Stomach (tissue), 9 donors: Measurements from ENCODE around the gene KLHL17. TPM values are rescaled to one million over a fixed set of nuclear protein-coding genes. Genes with fewer than 3 reads are reported as not detected.

Source experiments
- DNase-seq, 2 donors: peaks; one replicate each; pipeline versions ENCODE4 v3.0.0 to v3.0.0-alpha.2; 2013 to 2019
- H3K27ac ChIP-seq, 5 donors: fragments of 200-600 bp in 4 of 5; sonication (generic) in 4 of 5; one replicate each; pipeline ENCODE4 v1.5.1; 2013 to 2019; ENCODE audit warnings: mild to moderate bottlenecking in 1 of 5, moderate library complexity in 1 of 5
- H3K27me3 ChIP-seq, 3 donors: fragments of 200-600 bp; sonication (generic); one replicate each; pipeline ENCODE4 v1.5.1; 2017 to 2019; ENCODE audit warnings: mixed run types in 1 of 3
- H3K36me3 ChIP-seq, 4 donors: fragments of 200-600 bp; sonication (generic); 1 replicate in 3 of 4; 2 replicates in 1 of 4; pipeline ENCODE4 v1.5.1; 2016 to 2019
- H3K4me1 ChIP-seq, 4 donors: fragments of 200-600 bp; sonication (generic); one replicate each; pipeline ENCODE4 v1.5.1; 2016 to 2019
- H3K4me3 ChIP-seq, 4 donors: fragments of 200-600 bp; sonication (generic) in 3 of 4; one replicate each; pipeline ENCODE4 v1.5.1; 2016 to 2019; ENCODE audit warnings: mild to moderate bottlenecking in 1 of 4
- H3K9me3 ChIP-seq, 4 donors: fragments of 200-600 bp; sonication (generic); one replicate each; pipeline ENCODE4 v1.5.1; 2016 to 2019
- EP300 ChIP-seq: sonication (generic); formaldehyde crosslinking; IDR thresholded peaks from one replicate; pipeline ENCODE4 v1.6.1; 2017; ENCODE audit warnings: antibody characterized with exemption
- POLR2A ChIP-seq, 4 donors: fragments of 450-650 bp; IDR thresholded peaks; one replicate each; pipeline ENCODE4 v1.6.1; 2016; ENCODE audit warnings: antibody characterized with exemption in 4 of 4, control low read depth in 2 of 4, mild to moderate bottlenecking in 1 of 4, moderate library complexity in 1 of 4
- POLR2AphosphoS5 ChIP-seq, 3 donors: sonication (generic); formaldehyde crosslinking; IDR thresholded peaks; one replicate each; pipeline ENCODE4 v1.6.1; 2016; ENCODE audit warnings: antibody characterized with exemption in 3 of 3
- WGBS, 5 donors: extraction: QIAGEN DNeasy Blood & Tissue Kit in 3 of 5; methylation state at CpG; one replicate each; pipeline versions ENCODE4 v1.1.5 to v1.1.7; 2013 to 2018; 5-methylcytosine and 5-hydroxymethylcytosine counted together
- intact Hi-C: fragments of 100-400 bp; cut with DNase I; formaldehyde crosslinking; loops from one replicate; pipeline ENCODE4 v1.15.1; 2023; ENCODE audit warnings: low total_unique reads
- polyA plus RNA-seq, 3 donors: library from polyadenylated mRNA; stranded (reverse); fragments of 200-250 nt; gene quantifications; one replicate each; pipeline ENCODE4 v1.2.3, GENCODE V29; 2013
- total RNA-seq, 5 donors: library from RNA; depleted of rRNA; stranded (reverse); fragments of >200 nt; gene quantifications; one replicate each; pipeline versions ENCODE4 v1.1.0 to v1.2.3, GENCODE V29; 2014 to 2016
- TF ChIP-seq, protein P1 (sequence below), 7 experiments: fragments of 450-650 bp in 4 of 7; fragments of 200-600 bp in 3 of 7; sonication (generic) in 3 of 7; IDR thresholded peaks; one replicate each; pipeline ENCODE4 v1.5.1; 2016 to 2019; ENCODE audit warnings: antibody characterized with exemption in 7 of 7, control low read depth in 2 of 7, mild to moderate bottlenecking in 1 of 7
- donor health status: healthy with polysubstance abuse.
- donor health status: Bipolar disorder and iron deficiency.
- donor health status: healthy.

KLHL17 gene
- total and polyA plus RNA-seq, 8 donors: 1.7 to 99.9 (median 7.6) TPM

DNA sequence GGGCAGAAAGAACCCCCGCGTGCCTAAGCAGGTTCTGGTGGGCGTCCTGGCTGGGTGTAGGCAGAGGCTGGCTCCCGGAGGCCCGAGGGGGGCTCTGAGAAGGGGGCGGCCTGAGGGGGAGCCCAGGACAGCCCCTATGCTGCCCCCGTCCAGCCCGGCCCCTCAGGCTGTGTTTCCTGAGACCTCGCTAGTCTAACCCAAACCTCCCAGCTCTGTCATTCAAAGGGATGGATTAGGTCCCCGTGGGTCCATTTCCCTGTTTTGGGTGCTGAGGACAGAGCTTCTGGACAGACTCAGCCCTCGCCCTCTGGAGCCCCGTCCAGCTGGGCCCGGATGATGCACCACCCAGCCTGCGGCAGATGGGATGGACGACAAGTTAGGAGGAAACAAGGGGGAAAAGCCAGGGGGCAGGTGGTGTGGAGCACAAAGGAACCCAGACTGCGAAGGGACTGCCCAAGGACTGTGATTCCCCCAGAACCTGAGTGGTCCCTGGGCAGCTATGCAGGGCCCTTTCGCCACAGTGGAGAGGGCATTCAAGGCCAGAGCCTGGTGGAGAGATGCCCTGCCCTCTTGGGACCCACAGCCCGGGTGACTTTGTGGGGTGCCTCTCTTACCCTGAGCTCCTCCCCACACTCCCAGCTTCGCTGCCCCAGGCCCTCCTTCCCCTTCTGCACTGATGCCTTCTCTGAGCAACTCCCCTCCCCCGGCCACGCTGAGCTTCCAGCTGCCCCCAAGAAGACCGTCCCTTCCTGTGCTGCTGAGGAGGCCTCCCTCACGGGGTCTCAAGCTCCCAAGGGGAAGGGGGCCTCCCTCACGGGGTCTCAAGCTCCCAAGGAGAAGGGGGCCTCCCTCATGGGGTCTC, 36.7 kb downstream of the KLHL17 start:
- peak in 1 of 2 donors; percentile 32 for DNase-seq
- no peaks in the 10 kb centered on the region for H3K36me3 ChIP-seq
- no peak overlapping the region for H3K27ac ChIP-seq
- peaks cover 0 to 8% (median 4%) of the 10 kb centered on the region in 4 donors for H3K9me3 ChIP-seq
- peaks cover 35 to 52% (median 47%) of the 10 kb centered on the region in 4 donors for H3K4me1 ChIP-seq
- no peak overlapping the region for H3K4me3 ChIP-seq
- peaks cover 0 to 78% (median 43%) of the 10 kb centered on the region in 3 donors for H3K27me3 ChIP-seq
- 55 to 74% (median 69%) methylated on average over 18 to 24 of the region's 24 CpGs for WGBS, 5 donors
- intact Hi-C loops: no loop called here
- no peak for TF ChIP-seq POLR2A (IDR thresholded peaks at IDR 0.05)

DNA sequence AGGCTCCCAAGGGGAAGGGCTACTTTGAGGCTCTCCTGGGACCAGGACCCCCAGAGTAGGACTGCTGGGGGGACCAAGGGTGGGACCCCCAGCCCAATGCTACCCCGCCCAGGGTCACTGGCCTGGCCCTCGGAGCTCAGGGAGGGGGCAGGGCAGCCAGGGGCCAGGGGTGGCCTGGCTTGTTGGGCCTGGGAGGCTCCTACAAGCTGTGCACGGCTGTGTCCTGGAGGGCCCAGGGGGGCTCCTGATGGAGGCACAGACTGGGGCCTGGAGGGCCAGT, 37.3 kb downstream of the KLHL17 start:
- 62 to 82% (median 80%) methylated on average over 2 to 3 of the region's 3 CpGs; no CpG with 5 or more reads in 1 of the 5 donors for WGBS, 5 donors
- peak overlapping the region in 3 of 4 donors; percentile 57 to 69 (median 60) for H3K4me3 ChIP-seq
- peaks cover 0 to 2% (median under 1%) of the 10 kb centered on the region in 4 donors for H3K9me3 ChIP-seq
- no peaks in the 10 kb centered on the region for H3K36me3 ChIP-seq
- peaks cover 35 to 53% (median 48%) of the 10 kb centered on the region in 4 donors for H3K4me1 ChIP-seq
- H3K27me3 ChIP-seq: peaks cover 0 to 81% (median 43%) of the 10 kb centered on the region in 3 donors
- H3K27ac ChIP-seq: no peak overlapping the region
- DNase-seq: peak in 1 of 2 donors; percentile 19
- intact Hi-C loops: no loop called here
- TF ChIP-seq, protein P1, sequence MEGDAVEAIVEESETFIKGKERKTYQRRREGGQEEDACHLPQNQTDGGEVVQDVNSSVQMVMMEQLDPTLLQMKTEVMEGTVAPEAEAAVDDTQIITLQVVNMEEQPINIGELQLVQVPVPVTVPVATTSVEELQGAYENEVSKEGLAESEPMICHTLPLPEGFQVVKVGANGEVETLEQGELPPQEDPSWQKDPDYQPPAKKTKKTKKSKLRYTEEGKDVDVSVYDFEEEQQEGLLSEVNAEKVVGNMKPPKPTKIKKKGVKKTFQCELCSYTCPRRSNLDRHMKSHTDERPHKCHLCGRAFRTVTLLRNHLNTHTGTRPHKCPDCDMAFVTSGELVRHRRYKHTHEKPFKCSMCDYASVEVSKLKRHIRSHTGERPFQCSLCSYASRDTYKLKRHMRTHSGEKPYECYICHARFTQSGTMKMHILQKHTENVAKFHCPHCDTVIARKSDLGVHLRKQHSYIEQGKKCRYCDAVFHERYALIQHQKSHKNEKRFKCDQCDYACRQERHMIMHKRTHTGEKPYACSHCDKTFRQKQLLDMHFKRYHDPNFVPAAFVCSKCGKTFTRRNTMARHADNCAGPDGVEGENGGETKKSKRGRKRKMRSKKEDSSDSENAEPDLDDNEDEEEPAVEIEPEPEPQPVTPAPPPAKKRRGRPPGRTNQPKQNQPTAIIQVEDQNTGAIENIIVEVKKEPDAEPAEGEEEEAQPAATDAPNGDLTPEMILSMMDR (IDR thresholded peaks at IDR 0.05): no peak
- no peak for TF ChIP-seq EP300

DNA sequence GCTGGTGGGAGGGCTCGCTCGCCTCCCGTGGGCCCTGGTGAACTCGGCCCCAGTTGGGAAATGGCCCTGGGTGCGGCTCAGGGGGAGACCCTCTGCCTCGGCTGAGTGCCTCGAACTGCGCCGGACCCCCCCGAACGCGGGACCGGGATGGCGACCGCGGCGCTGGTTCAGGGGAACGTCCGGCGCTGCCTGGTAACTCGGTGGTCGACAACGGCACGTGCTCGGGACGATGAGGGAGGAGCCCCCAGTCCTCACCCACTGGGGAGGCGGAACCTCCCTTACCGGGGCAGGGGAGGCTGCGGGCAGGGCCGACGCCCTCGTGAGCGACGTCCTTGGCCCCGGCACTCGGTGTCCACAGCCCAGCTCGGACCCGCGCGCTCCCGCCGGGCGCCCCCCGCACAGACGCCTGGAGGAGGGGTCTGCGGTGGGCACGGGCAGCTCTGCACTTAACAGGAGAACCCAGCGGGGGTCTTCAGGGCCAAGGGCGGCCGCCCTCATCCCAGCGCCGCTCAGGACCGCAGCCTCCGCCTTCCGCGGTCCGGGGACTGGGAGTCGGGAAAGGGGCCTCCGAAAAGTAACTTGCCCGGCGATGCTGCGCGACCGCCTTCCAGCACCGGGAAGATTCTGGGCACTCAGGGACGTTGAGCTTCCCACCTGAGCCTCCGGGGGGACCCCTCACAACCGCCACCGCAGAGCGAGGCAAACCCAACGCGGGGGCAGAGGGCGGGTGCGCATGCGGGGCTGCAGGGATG, 37.8 kb downstream of the KLHL17 start:
- H3K27ac ChIP-seq: peak overlapping the region in 2 of 5 donors; percentile 93 to 98
- intact Hi-C loops: no loop called here
- H3K36me3 ChIP-seq: no peaks in the 10 kb centered on the region
- H3K4me3 ChIP-seq: peak overlapping the region; percentile 54 to 69 (median 58)
- H3K27me3 ChIP-seq: peaks cover 0 to 85% (median 43%) of the 10 kb centered on the region in 3 donors
- TF ChIP-seq POLR2AphosphoS5 (IDR thresholded peaks at IDR 0.05) (no peak), POLR2A (IDR thresholded peaks at IDR 0.05) (no peak), EP300 (no peak)
- TF ChIP-seq, protein P1 (IDR thresholded peaks at IDR 0.05): no peak
- 12 to 39% (median 37%) methylated on average over 37 to 75 of the region's 75 CpGs for WGBS, 5 donors
- DNase-seq: peak in 1 of 2 donors; percentile 39
- peaks cover 35 to 53% (median 48%) of the 10 kb centered on the region in 4 donors for H3K4me1 ChIP-seq
- H3K9me3 ChIP-seq: no peaks in the 10 kb centered on the region

DNA sequence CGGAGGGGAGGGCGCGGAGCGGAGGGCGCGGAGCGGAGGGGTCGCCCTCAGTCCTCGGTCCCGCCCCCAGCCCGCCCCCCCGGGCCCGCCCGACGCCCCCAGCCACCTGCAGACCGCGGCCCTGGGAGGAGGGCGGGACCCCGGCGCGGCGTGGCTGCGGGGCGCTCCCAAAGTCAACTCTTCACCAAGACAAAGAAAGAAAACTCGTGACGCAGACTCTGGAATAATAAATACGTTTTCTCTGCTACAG, 38.3 kb downstream of the KLHL17 start:
- 0 to 10% (median 1%) methylated on average over 4 to 27 of the region's 27 CpGs for WGBS, 5 donors
- Histone ChIP-seq H3K9me3 (no peaks in the 10 kb centered on the region), H3K4me1 (peaks cover 35 to 53% (median 48%) of the 10 kb centered on the region in 4 donors), H3K27ac (peak overlapping the region in 3 of 5 donors; percentile 83 to 98 (median 93)), H3K36me3 (no peaks in the 10 kb centered on the region), H3K27me3 (peaks cover 0 to 90% (median 43%) of the 10 kb centered on the region in 3 donors), H3K4me3 (peak overlapping the region; percentile 54 to 69 (median 58))
- intact Hi-C loops: no loop called here
- TF ChIP-seq POLR2A (IDR thresholded peaks at IDR 0.05): no peak
- no peak for TF ChIP-seq POLR2AphosphoS5 (IDR thresholded peaks at IDR 0.05)
- TF ChIP-seq EP300: no peak
- TF ChIP-seq, protein P1 (IDR thresholded peaks at IDR 0.05): no peak
- peak in 1 of 2 donors; percentile 82 for DNase-seq
